PC-9 (cell line): Measurements from ENCODE around the gene PCARE. TPM values are rescaled to one million over a fixed set of nuclear protein-coding genes. Genes with fewer than 3 reads are reported as not detected.
A peak's percentile ranks its signal among the peaks of the same experiment; 100 is the strongest.

Experiments used
- BruUV-seq: library from RNA; stranded (reverse); fragments of 400-500 nt; replicated peaks from 2 replicates; lab custom pipeline; 2021; lab: Mats Ljungman, UMichigan
- CTCF ChIA-PET: fragments of 300-600 bp; sonication (Branson Sonifier 250); formaldehyde crosslinking; loops from one replicate; lab custom pipeline; 2022; ENCODE audit warnings: antibody characterized with exemption; lab: Charles Lee
- POLR2A ChIA-PET: fragments of 300-600 bp; sonication (Branson Sonifier 250); formaldehyde crosslinking; loops from one replicate; lab custom pipeline; 2022; ENCODE audit warnings: antibody characterized with exemption; ENCODE audit not compliant: unreplicated experiment; lab: Charles Lee
- DNase-seq, 2 experiments: peaks; one replicate each; pipeline versions ENCODE4 v3.0.0 to v3.0.0-alpha.2; 2015 to 2022; ENCODE audit warnings: mixed read lengths in 1 of 2
- H2AFZ ChIP-seq: fragments of 200-600 bp; sonication (generic); 2 replicates; pipeline ENCODE4 v1.8.1; 2017; ENCODE audit warnings: antibody characterized with exemption
- H3F3A ChIP-seq: fragments of 200-600 bp; sonication (generic); 2 replicates; pipeline ENCODE4 v1.8.1; 2017; ENCODE audit warnings: antibody characterized with exemption, mild to moderate bottlenecking, low read depth; ENCODE audit not compliant: insufficient read depth
- H3K27ac ChIP-seq: fragments of 200-600 bp; sonication (generic); 2 replicates; pipeline ENCODE4 v1.6.1; 2016; ENCODE audit warnings: mixed run types
- H3K27me3 ChIP-seq: fragments of 200-600 bp; sonication (generic); 2 replicates; pipeline ENCODE4 v1.6.1; 2016; ENCODE audit warnings: low read depth, mixed run types; ENCODE audit not compliant: insufficient read depth
- H3K36me3 ChIP-seq: fragments of 200-600 bp; sonication (generic); 2 replicates; pipeline ENCODE4 v1.6.1; 2016; ENCODE audit warnings: low read depth, mixed run types
- H3K4me1 ChIP-seq: fragments of 200-600 bp; sonication (generic); replicated peaks from 2 replicates; pipeline ENCODE4 v1.6.1; 2016; ENCODE audit warnings: mixed run types; ENCODE audit not compliant: insufficient read depth
- H3K4me2 ChIP-seq: fragments of 200-600 bp; sonication (generic); 2 replicates; pipeline ENCODE4 v1.6.1; 2017; ENCODE audit warnings: mixed run types
- H3K4me3 ChIP-seq: fragments of 200-600 bp; sonication (generic); 2 replicates; pipeline ENCODE4 v1.6.1; 2016; ENCODE audit warnings: mixed run types
- H3K79me2 ChIP-seq: fragments of 200-600 bp; sonication (generic); 2 replicates; pipeline ENCODE4 v1.6.1; 2017; ENCODE audit warnings: low read depth, mixed run types
- H3K9me2 ChIP-seq: fragments of 200-600 bp; sonication (generic); 2 replicates; pipeline ENCODE4 v1.8.1; 2017; ENCODE audit warnings: mild to moderate bottlenecking; ENCODE audit not compliant: insufficient read depth
- H3K9me3 ChIP-seq: fragments of 200-600 bp; sonication (generic); 2 replicates; pipeline ENCODE4 v1.8.1; 2016; ENCODE audit warnings: low read depth; ENCODE audit not compliant: insufficient read depth
- H4K20me1 ChIP-seq: fragments of 200-600 bp; sonication (generic); 2 replicates; pipeline ENCODE4 v1.8.1; 2017; ENCODE audit not compliant: insufficient read depth
- EZH2 ChIP-seq: fragments of 200-600 bp; sonication (generic); IDR thresholded peaks from 2 replicates; pipeline ENCODE4 v1.8.0; 2017; ENCODE audit warnings: antibody characterized with exemption, low read depth
- intact Hi-C: fragments of 100-400 bp; cut with micrococcal nuclease; formaldehyde crosslinking; loops from one replicate; pipeline ENCODE4 v1.10.0; 2022; ENCODE audit not compliant: unreplicated experiment
- total RNA-seq: library from RNA; stranded (reverse); gene quantifications from 2 replicates; pipeline ENCODE4 v1.2.3, GENCODE V29; 2021
- TF ChIP-seq, protein P1 (sequence below): fragments of 200-600 bp; sonication (generic); conservative IDR thresholded peaks from 2 replicates; pipeline ENCODE4 v1.6.1; 2017; ENCODE audit warnings: mixed run types, antibody characterized with exemption, mild to moderate bottlenecking, moderate library complexity

Gene PCARE
- total RNA-seq, 1 experiment from 2014 or later, result not detected

DNA sequence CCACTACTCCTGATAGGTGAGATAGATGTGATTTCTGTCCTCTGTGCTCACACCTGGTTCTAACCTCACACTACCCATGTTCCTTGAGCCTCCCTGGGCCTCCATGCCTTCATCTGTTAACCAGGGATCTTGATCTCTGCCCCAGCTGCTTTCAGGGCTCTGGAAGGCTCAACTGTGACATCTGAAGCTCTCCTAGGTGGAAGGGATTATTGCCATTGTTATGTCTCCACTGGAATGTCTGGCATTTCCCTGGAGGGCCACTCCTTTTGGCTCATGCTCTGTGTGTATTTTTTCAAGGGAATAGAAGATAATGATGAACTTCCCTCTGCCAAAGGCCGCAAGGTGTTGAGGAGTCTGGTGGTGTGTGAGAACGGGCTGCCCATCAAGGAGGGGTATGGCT lies 41.2 kb downstream of the PCARE start:
- BruUV-seq, result no TSS peak
- Histone ChIP-seq H3K9me2 (no peaks in the 10 kb centered on the region), H3K4me1 (peaks cover 14% of the 10 kb centered on the region), H3K36me3 (no peaks in the 10 kb centered on the region), H4K20me1 (no peaks in the 10 kb centered on the region), H3K27me3 (no peaks in the 10 kb centered on the region), H2AFZ (no peak overlapping the region), H3K27ac (no peak overlapping the region), H3K4me3 (no peak overlapping the region), H3F3A (no peaks in the 10 kb centered on the region), H3K4me2 (peak overlapping the region; percentile 19; the same call in 1 of the 2 replicates), H3K9me3 (no peaks in the 10 kb centered on the region), H3K79me2 (no peaks in the 10 kb centered on the region)
- peak; percentile 63 to 80 for DNase-seq
- intact Hi-C loops, result loop anchor here (1.0 kb wide), 3 partner anchors 57 to 81 kb away; no protein-coding TSS in a partner anchor
- ChIA-PET CTCF (no interaction called here), POLR2A (interaction anchor here (0.6 kb wide), 1 partner anchor 85 kb away, joined by 11 read pairs; no protein-coding TSS in a partner anchor)
- TF ChIP-seq EZH2, result no peak
- TF ChIP-seq, protein P1, sequence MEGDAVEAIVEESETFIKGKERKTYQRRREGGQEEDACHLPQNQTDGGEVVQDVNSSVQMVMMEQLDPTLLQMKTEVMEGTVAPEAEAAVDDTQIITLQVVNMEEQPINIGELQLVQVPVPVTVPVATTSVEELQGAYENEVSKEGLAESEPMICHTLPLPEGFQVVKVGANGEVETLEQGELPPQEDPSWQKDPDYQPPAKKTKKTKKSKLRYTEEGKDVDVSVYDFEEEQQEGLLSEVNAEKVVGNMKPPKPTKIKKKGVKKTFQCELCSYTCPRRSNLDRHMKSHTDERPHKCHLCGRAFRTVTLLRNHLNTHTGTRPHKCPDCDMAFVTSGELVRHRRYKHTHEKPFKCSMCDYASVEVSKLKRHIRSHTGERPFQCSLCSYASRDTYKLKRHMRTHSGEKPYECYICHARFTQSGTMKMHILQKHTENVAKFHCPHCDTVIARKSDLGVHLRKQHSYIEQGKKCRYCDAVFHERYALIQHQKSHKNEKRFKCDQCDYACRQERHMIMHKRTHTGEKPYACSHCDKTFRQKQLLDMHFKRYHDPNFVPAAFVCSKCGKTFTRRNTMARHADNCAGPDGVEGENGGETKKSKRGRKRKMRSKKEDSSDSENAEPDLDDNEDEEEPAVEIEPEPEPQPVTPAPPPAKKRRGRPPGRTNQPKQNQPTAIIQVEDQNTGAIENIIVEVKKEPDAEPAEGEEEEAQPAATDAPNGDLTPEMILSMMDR, result no peak

DNA sequence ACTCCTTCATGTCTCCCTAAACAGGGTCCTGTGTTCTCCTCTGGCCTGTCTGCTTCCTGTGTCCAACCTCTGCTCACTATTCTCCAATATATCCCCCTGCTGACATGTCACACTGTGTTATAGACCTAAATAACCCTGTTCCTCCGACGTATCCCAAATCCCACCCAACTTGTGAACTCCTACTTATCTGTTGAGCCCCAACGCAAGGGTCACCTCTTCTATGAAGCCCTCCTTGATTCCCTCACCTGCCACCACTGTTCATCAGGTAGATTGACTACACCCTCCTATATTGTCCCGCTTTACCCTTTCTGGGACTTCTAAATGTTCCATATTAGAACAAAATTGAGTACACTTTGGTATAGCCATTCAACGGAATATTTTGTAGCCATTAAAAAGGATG lies 42.1 kb downstream of the PCARE start:
- CTCF ChIA-PET, result no interaction called here
- no TSS peak for BruUV-seq
- no peak overlapping the region for H3K27ac ChIP-seq

DNA sequence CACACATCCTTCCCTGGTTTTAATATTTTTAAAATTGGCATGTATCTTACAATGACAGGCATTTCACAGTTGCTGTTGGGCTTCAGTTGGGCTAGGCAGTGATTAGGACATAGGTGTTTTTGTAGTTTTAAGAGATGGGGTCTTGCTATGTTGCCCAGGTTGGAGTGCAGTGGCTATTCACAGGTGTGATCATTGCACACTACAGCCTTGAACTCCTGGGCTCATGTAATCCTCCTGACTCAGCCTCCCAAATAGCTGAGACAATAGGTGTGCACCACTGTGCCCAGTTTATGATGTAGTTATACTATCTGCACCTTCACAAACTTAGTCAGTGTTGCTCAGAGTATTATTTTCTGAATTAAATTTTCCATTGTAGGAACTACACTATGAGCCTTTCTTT lies 43.3 kb downstream of the PCARE start:
- DNase-seq, result no peak

More for the DNA sequence above, 42.1 kb downstream of the PCARE start:
- Histone ChIP-seq H3K4me2 (no peak overlapping the region), H3K9me3 (no peaks in the 10 kb centered on the region), H3K4me3 (no peak overlapping the region), H3K36me3 (no peaks in the 10 kb centered on the region), H3K79me2 (no peaks in the 10 kb centered on the region), H3K9me2 (no peaks in the 10 kb centered on the region), H4K20me1 (no peaks in the 10 kb centered on the region), H2AFZ (no peak overlapping the region), H3K27me3 (no peaks in the 10 kb centered on the region), H3F3A (no peaks in the 10 kb centered on the region), H3K4me1 (peaks cover 14% of the 10 kb centered on the region)
- DNase-seq, result no peak
- intact Hi-C loops, result no loop called here
- POLR2A ChIA-PET, result no interaction called here
- no peak for TF ChIP-seq EZH2
- TF ChIP-seq, protein P1, result no peak

More for the DNA sequence above, 43.3 kb downstream of the PCARE start:
- Histone ChIP-seq H4K20me1 (no peaks in the 10 kb centered on the region), H2AFZ (no peak overlapping the region), H3K4me2 (no peak overlapping the region), H3K4me1 (peaks cover 14% of the 10 kb centered on the region), H3K27ac (no peak overlapping the region), H3K79me2 (no peaks in the 10 kb centered on the region), H3K9me3 (no peaks in the 10 kb centered on the region), H3K27me3 (no peaks in the 10 kb centered on the region), H3K9me2 (no peaks in the 10 kb centered on the region), H3F3A (no peaks in the 10 kb centered on the region), H3K36me3 (no peaks in the 10 kb centered on the region), H3K4me3 (no peak overlapping the region)
- intact Hi-C loops, result no loop called here
- no TSS peak for BruUV-seq
- CTCF ChIA-PET, result no interaction called here
- POLR2A ChIA-PET, result no interaction called here
- TF ChIP-seq EZH2, result no peak
- TF ChIP-seq, protein P1, result no peak
